ENCODE data around the gene ZNF148. TPM values are rescaled to one million over a fixed set of nuclear protein-coding genes. Genes with fewer than 3 reads are reported as not detected.

ZNF148 gene, protein sequence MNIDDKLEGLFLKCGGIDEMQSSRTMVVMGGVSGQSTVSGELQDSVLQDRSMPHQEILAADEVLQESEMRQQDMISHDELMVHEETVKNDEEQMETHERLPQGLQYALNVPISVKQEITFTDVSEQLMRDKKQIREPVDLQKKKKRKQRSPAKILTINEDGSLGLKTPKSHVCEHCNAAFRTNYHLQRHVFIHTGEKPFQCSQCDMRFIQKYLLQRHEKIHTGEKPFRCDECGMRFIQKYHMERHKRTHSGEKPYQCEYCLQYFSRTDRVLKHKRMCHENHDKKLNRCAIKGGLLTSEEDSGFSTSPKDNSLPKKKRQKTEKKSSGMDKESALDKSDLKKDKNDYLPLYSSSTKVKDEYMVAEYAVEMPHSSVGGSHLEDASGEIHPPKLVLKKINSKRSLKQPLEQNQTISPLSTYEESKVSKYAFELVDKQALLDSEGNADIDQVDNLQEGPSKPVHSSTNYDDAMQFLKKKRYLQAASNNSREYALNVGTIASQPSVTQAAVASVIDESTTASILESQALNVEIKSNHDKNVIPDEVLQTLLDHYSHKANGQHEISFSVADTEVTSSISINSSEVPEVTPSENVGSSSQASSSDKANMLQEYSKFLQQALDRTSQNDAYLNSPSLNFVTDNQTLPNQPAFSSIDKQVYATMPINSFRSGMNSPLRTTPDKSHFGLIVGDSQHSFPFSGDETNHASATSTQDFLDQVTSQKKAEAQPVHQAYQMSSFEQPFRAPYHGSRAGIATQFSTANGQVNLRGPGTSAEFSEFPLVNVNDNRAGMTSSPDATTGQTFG
- total RNA-seq = 46.6 and 57.6 TPM in 2 replicates

DNA sequence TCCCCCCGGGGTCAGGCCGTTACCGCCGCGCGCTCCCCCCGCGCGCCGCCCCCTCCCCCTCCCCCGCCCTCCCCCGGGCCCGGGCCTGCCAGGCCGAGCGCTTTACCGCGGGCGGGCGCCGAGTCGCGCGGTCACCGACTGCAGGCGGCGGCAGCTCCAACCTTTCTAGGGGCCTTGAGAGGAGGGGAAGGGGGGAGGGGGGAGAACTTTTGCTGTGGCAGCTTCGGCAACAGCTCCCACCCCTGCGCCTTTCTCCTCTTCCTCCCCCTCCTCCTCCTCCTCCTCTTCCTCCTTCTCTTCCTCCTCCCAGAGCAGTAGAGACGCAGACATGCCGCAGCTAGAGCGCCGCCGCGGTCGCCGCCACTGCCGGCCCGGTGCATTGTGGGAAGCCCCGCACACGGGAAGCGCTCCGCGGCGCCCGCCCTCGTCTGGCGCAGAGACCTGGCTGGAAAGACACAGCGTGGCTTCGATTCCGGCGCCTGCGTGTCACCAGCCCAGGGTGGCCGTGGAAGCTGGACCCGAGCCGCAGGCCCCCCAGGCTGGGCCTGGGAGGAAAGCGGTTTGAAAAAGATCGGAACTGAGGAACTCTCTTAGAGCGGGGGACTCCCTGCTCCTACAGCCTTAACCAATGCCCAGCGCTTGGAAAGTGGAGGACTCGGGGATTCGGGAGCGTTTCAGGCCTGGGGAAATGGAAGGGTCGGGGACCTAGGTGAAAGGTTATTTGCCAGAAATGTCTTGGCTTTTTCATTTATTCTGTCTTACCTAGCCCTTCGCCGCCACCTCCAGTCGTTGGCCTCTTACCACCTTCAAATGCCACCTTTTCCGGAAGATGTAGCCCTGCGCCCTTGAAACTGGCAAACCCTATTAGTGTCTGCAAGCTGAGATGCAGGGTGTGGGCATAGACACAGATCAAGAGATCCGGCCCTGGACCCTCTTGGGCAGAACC lies at the start of gene ZNF148:
TSS of gene ZNF148 (minus strand) at position 330 of the 946 bp plus-strand sequence. CDS start 61,685 bp downstream, outside the sequence.
- Mint-ChIP-seq H3K9me3 (no peaks in the 10 kb centered on the region), H3K4me1 (peaks cover 39% of the 10 kb centered on the region), H3K27ac (peak within 1 kb of the TSS; percentile 92), H3K27me3 (no peaks in the 10 kb centered on the region), H3K36me3 (ENCODE audit: low read depth) (peaks cover 14% of the 10 kb centered on the region), H3K4me3 (peak within 1 kb of the TSS; percentile 96)
- peak; percentile 92 for ATAC-seq (ENCODE audit: low read depth)
- DNase-seq = peak; percentile 92
- CTCF ChIA-PET = interaction anchor here (0.6 kb wide), 1 partner anchor 294 kb away, joined by 4 read pairs; no protein-coding TSS in a partner anchor
- TF ChIP-seq, protein P1, sequence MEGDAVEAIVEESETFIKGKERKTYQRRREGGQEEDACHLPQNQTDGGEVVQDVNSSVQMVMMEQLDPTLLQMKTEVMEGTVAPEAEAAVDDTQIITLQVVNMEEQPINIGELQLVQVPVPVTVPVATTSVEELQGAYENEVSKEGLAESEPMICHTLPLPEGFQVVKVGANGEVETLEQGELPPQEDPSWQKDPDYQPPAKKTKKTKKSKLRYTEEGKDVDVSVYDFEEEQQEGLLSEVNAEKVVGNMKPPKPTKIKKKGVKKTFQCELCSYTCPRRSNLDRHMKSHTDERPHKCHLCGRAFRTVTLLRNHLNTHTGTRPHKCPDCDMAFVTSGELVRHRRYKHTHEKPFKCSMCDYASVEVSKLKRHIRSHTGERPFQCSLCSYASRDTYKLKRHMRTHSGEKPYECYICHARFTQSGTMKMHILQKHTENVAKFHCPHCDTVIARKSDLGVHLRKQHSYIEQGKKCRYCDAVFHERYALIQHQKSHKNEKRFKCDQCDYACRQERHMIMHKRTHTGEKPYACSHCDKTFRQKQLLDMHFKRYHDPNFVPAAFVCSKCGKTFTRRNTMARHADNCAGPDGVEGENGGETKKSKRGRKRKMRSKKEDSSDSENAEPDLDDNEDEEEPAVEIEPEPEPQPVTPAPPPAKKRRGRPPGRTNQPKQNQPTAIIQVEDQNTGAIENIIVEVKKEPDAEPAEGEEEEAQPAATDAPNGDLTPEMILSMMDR (IDR thresholded peaks at IDR 0.05) = no peak
- POLR2A ChIA-PET = interaction anchor here (0.6 to 3.1 kb wide), 15 partner anchors 12 to 321 kb away, joined by 3 to 25 read pairs (median 3); partner anchors contain the start of genes OSBPL11 and SNX4
- intact Hi-C loops (cut with micrococcal nuclease) = loop anchor here (1.0 to 10.0 kb wide), 6 partner anchors 18 to 640 kb away; partner anchors contain the start of genes OSBPL11, SNX4 and UMPS

DNA sequence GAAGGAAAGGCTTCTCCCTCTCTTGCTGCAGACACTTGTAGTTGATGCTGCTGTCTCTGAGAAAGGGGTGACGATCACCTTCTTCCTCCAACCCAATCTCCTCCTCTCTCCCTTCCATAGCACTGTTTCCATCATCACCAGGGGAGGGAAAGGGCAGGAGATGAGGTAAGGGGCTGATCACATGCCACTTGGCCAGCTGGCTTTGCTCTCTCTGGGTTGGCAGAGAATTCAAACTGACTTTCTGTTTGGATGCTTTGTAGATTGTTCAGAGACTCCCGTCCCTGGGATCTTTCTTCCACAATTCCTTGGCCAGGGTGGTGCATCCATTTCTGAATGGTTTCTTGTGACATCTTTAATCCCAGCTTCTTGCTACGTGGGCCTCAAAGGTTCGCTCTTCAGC lies 43.2 kb upstream of the ZNF148 start:
- POLR2A ChIA-PET = no interaction called here
- DNase-seq (no peak), ATAC-seq (ENCODE audit: low read depth) (no peak)
- CTCF ChIA-PET = no interaction called here
- H3K27me3 Mint-ChIP-seq = peaks cover 3% of the 10 kb centered on the region
- no peak overlapping the region for H3K4me3 Mint-ChIP-seq
- no peaks in the 10 kb centered on the region for H3K4me1 Mint-ChIP-seq
- no peak overlapping the region for H3K27ac Mint-ChIP-seq
- H3K36me3 Mint-ChIP-seq (ENCODE audit: low read depth) = no peaks in the 10 kb centered on the region
- peaks cover 5% of the 10 kb centered on the region for H3K9me3 Mint-ChIP-seq
- intact Hi-C loops (cut with micrococcal nuclease) = no loop called here
- TF ChIP-seq, protein P1 (IDR thresholded peaks at IDR 0.05) = no peak

DNA sequence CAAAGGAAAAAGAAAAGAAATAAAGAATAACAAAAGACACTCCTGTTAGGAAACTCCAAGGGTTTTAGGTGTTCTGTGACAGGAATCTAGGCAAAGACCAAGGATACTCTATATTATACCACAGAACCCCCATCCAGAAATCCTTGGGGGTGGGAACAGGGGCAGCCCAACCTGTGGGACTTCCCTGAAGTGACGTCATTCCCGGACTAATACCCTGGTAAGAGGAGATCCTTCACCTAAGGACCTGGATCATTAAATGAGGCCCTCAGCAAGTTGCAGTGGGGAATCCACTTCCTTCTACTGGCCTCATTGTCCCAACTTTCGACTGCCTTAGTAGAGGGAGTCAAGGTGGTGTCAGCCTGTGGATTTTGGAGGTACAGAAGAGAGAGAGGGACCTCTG lies 41.1 kb upstream of the ZNF148 start:
- H3K27me3 Mint-ChIP-seq = peaks cover 11% of the 10 kb centered on the region
- no peak overlapping the region for H3K4me3 Mint-ChIP-seq
- peaks cover 5% of the 10 kb centered on the region for H3K9me3 Mint-ChIP-seq
- TF ChIP-seq, protein P1 (IDR thresholded peaks at IDR 0.05) = no peak
- DNase-seq (no peak), ATAC-seq (ENCODE audit: low read depth) (no peak)
- intact Hi-C loops (cut with micrococcal nuclease) = no loop called here
- ChIA-PET CTCF (interaction anchor here (0.6 kb wide), 1 partner anchor 70 kb away, joined by 5 read pairs; no protein-coding TSS in a partner anchor), POLR2A (no interaction called here)
- no peaks in the 10 kb centered on the region for H3K4me1 Mint-ChIP-seq
- H3K36me3 Mint-ChIP-seq (ENCODE audit: low read depth) = no peaks in the 10 kb centered on the region
- H3K27ac Mint-ChIP-seq = no peak overlapping the region

DNA sequence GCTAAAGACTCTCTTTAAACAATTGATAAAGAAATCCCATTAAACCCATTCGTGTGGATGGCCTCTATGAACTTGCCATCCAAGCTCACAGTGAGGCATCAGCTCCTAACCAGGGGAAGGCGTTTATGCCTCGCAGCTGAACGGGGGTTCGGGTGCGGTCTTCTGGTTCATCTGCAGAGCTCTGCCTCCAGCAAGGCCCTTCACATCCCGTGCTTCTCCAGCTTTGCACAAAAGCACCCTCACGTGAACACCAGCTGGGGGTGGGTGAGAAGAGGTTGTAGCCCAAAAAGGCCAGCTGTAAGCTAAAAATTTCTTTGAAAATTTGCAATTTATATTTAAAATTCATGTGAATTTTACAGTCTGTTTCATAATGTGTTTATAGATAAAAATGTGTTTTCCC lies 39.5 kb upstream of the ZNF148 start:
- H3K4me1 Mint-ChIP-seq = no peaks in the 10 kb centered on the region
- ATAC-seq (ENCODE audit: low read depth) = no peak
- ChIA-PET POLR2A (no interaction called here), CTCF (no interaction called here)
- no peak overlapping the region for H3K27ac Mint-ChIP-seq
- intact Hi-C loops (cut with micrococcal nuclease) = no loop called here
- DNase-seq = no peak
- no peaks in the 10 kb centered on the region for H3K36me3 Mint-ChIP-seq (ENCODE audit: low read depth)
- H3K4me3 Mint-ChIP-seq = no peak overlapping the region
- H3K27me3 Mint-ChIP-seq = peaks cover 20% of the 10 kb centered on the region
- TF ChIP-seq, protein P1 (IDR thresholded peaks at IDR 0.05) = no peak
- peaks cover 5% of the 10 kb centered on the region for H3K9me3 Mint-ChIP-seq

Data from activated B cell treated with CpG ODN at 0.5 μM for 24 hours (primary cell).